CD14-positive monocyte (primary cell): ENCODE results near the gene PAX7. TPM values are rescaled to one million over a fixed set of nuclear protein-coding genes. Genes with fewer than 3 reads are reported as not detected.

ENCODE experiments used
- DNase-seq, 3 donors: peaks; one replicate each; pipeline ENCODE4 v3.0.0-alpha.2; 2011 to 2022
- H2AFZ ChIP-seq: 2 replicates; pipeline ENCODE4 v1.6.0; 2012; ENCODE audit warnings: mild to moderate bottlenecking, low read depth, low read length, inconsistent platforms; ENCODE audit not compliant: insufficient read depth, poor library complexity, severe bottlenecking
- H3K27ac ChIP-seq, 2 donors: 1 replicate in 1 of 2; 2 replicates in 1 of 2; pipeline ENCODE4 v1.5.1; 2012 to 2013; ENCODE audit warnings: low read length in 2 of 2, control low read depth in 1 of 2, inconsistent platforms in 1 of 2, low read depth in 1 of 2, mild to moderate bottlenecking in 1 of 2
- H3K27me3 ChIP-seq, 2 donors: one replicate each; pipeline versions ENCODE4 v1.6.0 to v1.6.1; 2011 to 2013; ENCODE audit warnings: low read length in 2 of 2; ENCODE audit not compliant: control insufficient read depth in 2 of 2, insufficient read depth in 2 of 2
- H3K36me3 ChIP-seq, 2 donors: replicated peaks in 1 of 2; 1 replicate in 1 of 2; 2 replicates in 1 of 2; pipeline versions ENCODE4 v1.5.1 to v1.6.1; 2012 to 2013; ENCODE audit warnings: low read length in 2 of 2, control low read depth in 1 of 2, inconsistent platforms in 1 of 2, mild to moderate bottlenecking in 1 of 2; ENCODE audit not compliant: insufficient read depth in 2 of 2, control insufficient read depth in 1 of 2
- H3K4me1 ChIP-seq, 2 donors: 1 replicate in 1 of 2; 2 replicates in 1 of 2; pipeline versions ENCODE4 v1.5.1 to v1.6.1; 2012 to 2013; ENCODE audit warnings: low read length in 2 of 2, control low read depth in 1 of 2, inconsistent platforms in 1 of 2, mild to moderate bottlenecking in 1 of 2, moderate library complexity in 1 of 2; ENCODE audit not compliant: insufficient read depth in 2 of 2, control insufficient read depth in 1 of 2
- H3K4me2 ChIP-seq: replicated peaks from 2 replicates; pipeline ENCODE3; 2012; ENCODE audit warnings: low read length, moderate library complexity, mild to moderate bottlenecking; ENCODE audit not compliant: poor library complexity, severe bottlenecking; ENCODE audit errors: extremely low read depth
- H3K4me3 ChIP-seq, 3 experiments: fragments of 200-600 bp in 1 of 3; sonication (generic) in 1 of 3; replicated peaks in 1 of 3; 1 replicate in 2 of 3; 2 replicates in 1 of 3; pipeline ENCODE4 v1.5.1; 2011 to 2013; ENCODE audit warnings: low read length in 3 of 3, mild to moderate bottlenecking in 3 of 3, control low read depth in 2 of 3, low read depth in 2 of 3, inconsistent platforms in 1 of 3, moderate library complexity in 1 of 3
- H3K79me2 ChIP-seq: 2 replicates; pipeline ENCODE4 v1.6.0; 2012; ENCODE audit warnings: mild to moderate bottlenecking, control low read depth, inconsistent platforms, low read length, moderate library complexity; ENCODE audit not compliant: insufficient read depth
- H3K9ac ChIP-seq: 2 replicates; pipeline ENCODE4 v1.6.0; 2017; ENCODE audit warnings: low read length, mild to moderate bottlenecking; ENCODE audit not compliant: insufficient read depth, poor library complexity, severe bottlenecking
- H3K9me3 ChIP-seq, 2 donors: replicated peaks in 1 of 2; 1 replicate in 1 of 2; 2 replicates in 1 of 2; pipeline versions ENCODE4 v1.5.1 to v1.6.1; 2012 to 2013; ENCODE audit warnings: low read length in 2 of 2, control low read depth in 1 of 2; ENCODE audit not compliant: control insufficient read depth in 1 of 2, insufficient read depth in 1 of 2
- H4K20me1 ChIP-seq: 2 replicates; pipeline ENCODE4 v1.6.0; 2012; ENCODE audit warnings: mild to moderate bottlenecking, low read length, control low read depth, moderate library complexity; ENCODE audit not compliant: insufficient read depth
- H3K27ac Mint-ChIP-seq, 7 donors: one replicate each; pipeline ENCODE4 v1.8.0; 2020; ENCODE audit warnings: mild to moderate bottlenecking in 7 of 7, mixed read lengths in 7 of 7, moderate library complexity in 6 of 7, inconsistent platforms in 2 of 7
- H3K27me3 Mint-ChIP-seq, 3 donors: one replicate each; pipeline ENCODE4 v1.8.0; 2021 to 2022; ENCODE audit warnings: low read depth in 3 of 3, mild to moderate bottlenecking in 3 of 3, mixed read lengths in 3 of 3, moderate library complexity in 3 of 3, inconsistent platforms in 1 of 3
- H3K36me3 Mint-ChIP-seq, 2 donors: one replicate each; pipeline ENCODE4 v1.8.0; 2020; ENCODE audit warnings: mixed read lengths in 2 of 2, inconsistent platforms in 1 of 2, mild to moderate bottlenecking in 1 of 2
- H3K4me1 Mint-ChIP-seq: one replicate; pipeline ENCODE4 v1.8.0; 2020; ENCODE audit warnings: mild to moderate bottlenecking, mixed read lengths
- H3K4me3 Mint-ChIP-seq, 2 donors: one replicate each; pipeline ENCODE4 v1.8.0; 2020; ENCODE audit warnings: mild to moderate bottlenecking in 2 of 2, mixed read lengths in 2 of 2, moderate library complexity in 1 of 2
- H3K9me3 Mint-ChIP-seq, 7 donors: one replicate each; pipeline ENCODE4 v1.8.0; 2020 to 2022; ENCODE audit warnings: mixed read lengths in 7 of 7, mild to moderate bottlenecking in 6 of 7, moderate library complexity in 6 of 7, inconsistent platforms in 2 of 7
- WGBS: methylation state at CpG from one replicate; pipeline ENCODE4 v1.1.5; 2013; ENCODE audit warnings: missing lambda C conversion rate; ENCODE audit not compliant: insufficient coverage; 5-methylcytosine and 5-hydroxymethylcytosine counted together
- intact Hi-C, 2 donors: fragments of 100-400 bp; cut with micrococcal nuclease; formaldehyde crosslinking; loops; one replicate each; pipeline versions ENCODE4 v1.15.0 to v1.15.1; 2023
- polyA plus RNA-seq, 3 donors: library from polyadenylated mRNA; depleted of rRNA in 1 of 3; unstranded in 2 of 3; stranded (reverse) in 1 of 3; fragments of 300-500 nt in 2 of 3; fragments of >200 nt in 1 of 3; fragmentation: Illumina TruSeq in 2 of 3; gene quantifications; 1 replicate in 2 of 3; 2 replicates in 1 of 3; pipeline ENCODE4 v1.2.3, GENCODE V29; 2012 to 2021
- TF ChIP-seq, protein P1 (sequence below): fragments of 200-600 bp; IDR thresholded peaks from one replicate; pipeline ENCODE4 v1.8.0; 2022; ENCODE audit warnings: antibody characterized with exemption, mild to moderate bottlenecking

PAX7 gene
- polyA plus RNA-seq, 3 donors: not detected

DNA sequence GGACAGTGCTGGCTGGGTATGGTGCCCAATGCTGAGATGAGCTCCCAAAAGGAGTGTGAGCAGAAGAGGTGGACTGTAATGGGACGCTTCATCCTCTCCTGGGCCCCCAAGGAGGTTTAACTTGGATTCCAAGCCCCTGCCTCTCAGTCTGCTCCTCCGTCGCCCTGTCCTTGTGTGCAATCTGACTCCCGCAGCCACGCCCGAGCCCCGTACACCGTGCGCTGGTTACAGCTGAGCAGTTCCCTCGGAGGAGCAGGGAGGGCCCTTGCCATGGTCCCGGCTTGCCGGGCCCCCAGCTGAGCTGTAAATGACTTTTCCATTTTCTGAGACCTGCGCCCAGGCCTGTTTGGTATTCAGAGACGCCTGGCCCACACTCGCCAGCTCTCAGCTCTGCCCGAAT, 53.7 kb downstream of the PAX7 start:
- H3K4me1 Mint-ChIP-seq: no peaks in the 10 kb centered on the region

DNA sequence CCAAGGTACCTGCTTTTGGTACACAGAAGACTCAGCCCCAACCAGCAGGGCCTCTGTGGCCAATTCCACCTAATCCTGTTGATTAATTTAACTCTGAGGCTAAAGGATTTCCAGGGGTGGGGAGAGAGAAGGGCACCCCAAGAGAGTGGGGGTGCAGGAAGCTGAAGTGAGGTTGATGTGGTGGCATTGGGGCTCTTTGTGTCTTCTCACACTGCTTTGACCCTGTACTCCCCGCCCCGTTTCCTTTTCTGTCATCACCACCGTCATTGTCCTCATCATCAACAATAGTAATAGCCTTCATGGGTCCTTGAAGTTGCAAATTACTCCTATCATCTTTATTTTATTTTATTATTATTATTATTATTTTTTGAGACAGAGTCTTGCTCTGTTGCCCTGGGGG, 55.9 kb downstream of the PAX7 start:
- Mint-ChIP-seq H3K27ac (no peak overlapping the region), H3K9me3 (no peaks in the 10 kb centered on the region), H3K36me3 (no peaks in the 10 kb centered on the region), H3K4me3 (no peak overlapping the region), H3K4me1 (no peaks in the 10 kb centered on the region), H3K27me3 (peaks cover 14 to 24% (median 18%) of the 10 kb centered on the region in 3 donors)
- H3K36me3 ChIP-seq: no peaks in the 10 kb centered on the region
- intact Hi-C loops: no loop called here
- WGBS: no CpG with 5 or more reads among the region's 3 CpGs
- H3K79me2 ChIP-seq: no peaks in the 10 kb centered on the region
- H3K9ac ChIP-seq: no peak overlapping the region
- H3K4me2 ChIP-seq: no peak overlapping the region
- no peak overlapping the region for H3K4me3 ChIP-seq
- H3K4me1 ChIP-seq: no peaks in the 10 kb centered on the region
- H4K20me1 ChIP-seq: no peaks in the 10 kb centered on the region
- no peak for DNase-seq
- H3K27ac ChIP-seq: no peak overlapping the region
- no peaks in the 10 kb centered on the region for H3K27me3 ChIP-seq
- no peak overlapping the region for H2AFZ ChIP-seq
- TF ChIP-seq, protein P1, sequence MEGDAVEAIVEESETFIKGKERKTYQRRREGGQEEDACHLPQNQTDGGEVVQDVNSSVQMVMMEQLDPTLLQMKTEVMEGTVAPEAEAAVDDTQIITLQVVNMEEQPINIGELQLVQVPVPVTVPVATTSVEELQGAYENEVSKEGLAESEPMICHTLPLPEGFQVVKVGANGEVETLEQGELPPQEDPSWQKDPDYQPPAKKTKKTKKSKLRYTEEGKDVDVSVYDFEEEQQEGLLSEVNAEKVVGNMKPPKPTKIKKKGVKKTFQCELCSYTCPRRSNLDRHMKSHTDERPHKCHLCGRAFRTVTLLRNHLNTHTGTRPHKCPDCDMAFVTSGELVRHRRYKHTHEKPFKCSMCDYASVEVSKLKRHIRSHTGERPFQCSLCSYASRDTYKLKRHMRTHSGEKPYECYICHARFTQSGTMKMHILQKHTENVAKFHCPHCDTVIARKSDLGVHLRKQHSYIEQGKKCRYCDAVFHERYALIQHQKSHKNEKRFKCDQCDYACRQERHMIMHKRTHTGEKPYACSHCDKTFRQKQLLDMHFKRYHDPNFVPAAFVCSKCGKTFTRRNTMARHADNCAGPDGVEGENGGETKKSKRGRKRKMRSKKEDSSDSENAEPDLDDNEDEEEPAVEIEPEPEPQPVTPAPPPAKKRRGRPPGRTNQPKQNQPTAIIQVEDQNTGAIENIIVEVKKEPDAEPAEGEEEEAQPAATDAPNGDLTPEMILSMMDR: no peak
- no peaks in the 10 kb centered on the region for H3K9me3 ChIP-seq

More for the DNA sequence above, 53.7 kb downstream of the PAX7 start:
- Mint-ChIP-seq H3K4me3 (no peak overlapping the region), H3K27me3 (peaks cover 11 to 24% (median 15%) of the 10 kb centered on the region in 3 donors), H3K36me3 (no peaks in the 10 kb centered on the region), H3K27ac (no peak overlapping the region), H3K9me3 (peaks cover 3 to 6% (median 4%) of the 10 kb centered on the region in 7 donors)
- H3K4me3 ChIP-seq: no peak overlapping the region
- TF ChIP-seq, protein P1: no peak
- DNase-seq: no peak
- peaks cover 0 to 3% of the 10 kb centered on the region in 2 donors for H3K9me3 ChIP-seq
- H3K36me3 ChIP-seq: no peaks in the 10 kb centered on the region
- no peak overlapping the region for H3K27ac ChIP-seq
- H3K27me3 ChIP-seq: no peaks in the 10 kb centered on the region
- no peaks in the 10 kb centered on the region for H3K4me1 ChIP-seq
- 44% methylated on average over 16 of the region's 16 CpGs for WGBS
- no peaks in the 10 kb centered on the region for H4K20me1 ChIP-seq
- no peak overlapping the region for H3K4me2 ChIP-seq
- intact Hi-C loops: no loop called here
- H2AFZ ChIP-seq: no peak overlapping the region
- H3K9ac ChIP-seq: no peak overlapping the region
- H3K79me2 ChIP-seq: no peaks in the 10 kb centered on the region
